GM12872 (cell line): ENCODE results near the gene GATD1.

Experiments used
- TF ChIP-seq, protein P1 (sequence below): IDR thresholded peaks from 3 replicates; pipeline ENCODE4 v1.5.1; 2011; ENCODE audit warnings: low read depth, mild to moderate bottlenecking, low read length, moderate library complexity; ENCODE audit not compliant: insufficient read depth

The GATD1 gene

DNA sequence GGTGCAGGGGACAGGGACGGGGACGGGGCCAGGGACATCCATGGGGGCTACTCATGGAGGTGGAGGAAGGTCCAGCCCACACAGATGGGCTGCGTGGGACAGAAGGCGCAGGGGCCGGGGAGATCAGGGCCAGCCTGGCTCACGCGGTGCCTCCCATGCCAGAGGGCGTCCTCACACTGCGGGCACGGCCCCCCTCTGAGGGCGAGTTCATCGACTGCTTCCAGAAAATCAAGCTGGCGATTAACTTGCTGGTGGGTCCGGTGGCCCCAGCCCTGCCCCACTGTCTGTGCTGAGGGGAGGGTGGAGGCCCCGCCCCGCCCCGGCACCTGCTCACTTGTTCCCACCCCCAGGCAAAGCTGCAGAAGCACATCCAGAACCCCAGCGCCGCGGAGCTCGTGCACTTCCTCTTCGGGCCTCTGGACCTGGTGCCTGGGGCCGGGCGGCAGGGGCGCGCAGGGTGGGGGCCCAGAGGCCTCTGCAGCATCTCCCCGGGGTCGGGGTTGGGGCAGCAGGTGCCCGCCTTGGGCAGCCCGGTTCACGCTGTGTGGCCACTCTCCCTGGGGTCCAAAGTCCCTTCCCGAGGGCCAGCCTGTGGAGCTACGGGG, 55.4 kb downstream of the GATD1 start:
- TF ChIP-seq, protein P1, sequence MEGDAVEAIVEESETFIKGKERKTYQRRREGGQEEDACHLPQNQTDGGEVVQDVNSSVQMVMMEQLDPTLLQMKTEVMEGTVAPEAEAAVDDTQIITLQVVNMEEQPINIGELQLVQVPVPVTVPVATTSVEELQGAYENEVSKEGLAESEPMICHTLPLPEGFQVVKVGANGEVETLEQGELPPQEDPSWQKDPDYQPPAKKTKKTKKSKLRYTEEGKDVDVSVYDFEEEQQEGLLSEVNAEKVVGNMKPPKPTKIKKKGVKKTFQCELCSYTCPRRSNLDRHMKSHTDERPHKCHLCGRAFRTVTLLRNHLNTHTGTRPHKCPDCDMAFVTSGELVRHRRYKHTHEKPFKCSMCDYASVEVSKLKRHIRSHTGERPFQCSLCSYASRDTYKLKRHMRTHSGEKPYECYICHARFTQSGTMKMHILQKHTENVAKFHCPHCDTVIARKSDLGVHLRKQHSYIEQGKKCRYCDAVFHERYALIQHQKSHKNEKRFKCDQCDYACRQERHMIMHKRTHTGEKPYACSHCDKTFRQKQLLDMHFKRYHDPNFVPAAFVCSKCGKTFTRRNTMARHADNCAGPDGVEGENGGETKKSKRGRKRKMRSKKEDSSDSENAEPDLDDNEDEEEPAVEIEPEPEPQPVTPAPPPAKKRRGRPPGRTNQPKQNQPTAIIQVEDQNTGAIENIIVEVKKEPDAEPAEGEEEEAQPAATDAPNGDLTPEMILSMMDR, result 0 out of 3 replicates have a peak, but pooled peaks have one; percentile 8

DNA sequence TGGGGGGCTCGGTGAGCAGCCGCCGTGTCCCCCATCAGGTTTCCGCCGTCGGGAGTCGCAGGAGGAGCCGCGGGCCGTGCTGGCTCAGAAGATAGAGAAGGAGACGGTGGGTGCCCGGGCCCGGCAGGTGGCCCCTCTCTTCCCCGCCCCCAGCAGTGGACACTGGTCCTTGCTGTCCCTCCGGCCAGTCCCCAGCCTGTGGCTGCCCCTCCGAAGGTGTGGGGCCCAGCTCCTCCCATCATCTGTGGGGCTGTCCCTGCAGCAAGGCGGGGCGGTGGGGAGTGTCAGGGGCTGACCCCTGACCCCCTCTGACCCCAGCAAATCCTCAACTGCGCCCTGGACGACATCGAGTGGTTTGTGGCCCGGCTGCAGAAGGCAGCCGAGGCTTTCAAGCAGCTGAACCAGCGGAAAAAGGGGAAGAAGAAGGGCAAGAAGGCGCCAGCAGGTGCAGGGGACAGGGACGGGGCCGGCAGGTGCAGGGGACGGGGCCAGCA, 56.0 kb downstream of the GATD1 start:
- TF ChIP-seq, protein P1, result no peak

DNA sequence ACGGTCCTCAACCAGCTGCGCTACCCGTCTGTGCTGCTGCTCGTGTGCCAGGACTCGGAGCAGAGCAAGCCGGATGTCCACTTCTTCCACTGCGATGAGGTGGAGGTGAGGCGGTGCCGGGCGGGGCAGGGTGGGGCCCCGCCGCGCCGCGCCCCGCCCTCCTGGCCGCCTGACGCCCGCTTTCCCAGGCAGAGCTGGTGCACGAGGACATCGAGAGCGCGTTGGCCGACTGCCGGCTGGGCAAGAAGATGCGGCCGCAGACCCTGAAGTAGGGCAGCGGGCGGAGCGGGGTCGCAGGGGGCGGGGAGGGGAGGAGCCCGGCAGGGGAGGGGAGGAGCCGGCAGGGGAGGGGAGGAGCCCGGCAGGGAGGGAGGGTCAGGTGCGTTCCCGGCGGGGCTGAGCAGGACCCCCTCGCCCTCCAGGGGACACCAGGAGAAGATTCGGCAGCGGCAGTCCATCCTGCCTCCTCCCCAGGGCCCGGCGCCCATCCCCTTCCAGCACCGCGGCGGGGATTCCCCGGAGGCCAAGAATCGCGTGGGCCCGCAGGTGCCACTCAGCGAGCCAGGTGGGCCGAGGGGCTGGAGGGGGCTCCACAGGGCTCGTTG, 56.5 kb downstream of the GATD1 start:
- TF ChIP-seq, protein P1, result no peak

DNA sequence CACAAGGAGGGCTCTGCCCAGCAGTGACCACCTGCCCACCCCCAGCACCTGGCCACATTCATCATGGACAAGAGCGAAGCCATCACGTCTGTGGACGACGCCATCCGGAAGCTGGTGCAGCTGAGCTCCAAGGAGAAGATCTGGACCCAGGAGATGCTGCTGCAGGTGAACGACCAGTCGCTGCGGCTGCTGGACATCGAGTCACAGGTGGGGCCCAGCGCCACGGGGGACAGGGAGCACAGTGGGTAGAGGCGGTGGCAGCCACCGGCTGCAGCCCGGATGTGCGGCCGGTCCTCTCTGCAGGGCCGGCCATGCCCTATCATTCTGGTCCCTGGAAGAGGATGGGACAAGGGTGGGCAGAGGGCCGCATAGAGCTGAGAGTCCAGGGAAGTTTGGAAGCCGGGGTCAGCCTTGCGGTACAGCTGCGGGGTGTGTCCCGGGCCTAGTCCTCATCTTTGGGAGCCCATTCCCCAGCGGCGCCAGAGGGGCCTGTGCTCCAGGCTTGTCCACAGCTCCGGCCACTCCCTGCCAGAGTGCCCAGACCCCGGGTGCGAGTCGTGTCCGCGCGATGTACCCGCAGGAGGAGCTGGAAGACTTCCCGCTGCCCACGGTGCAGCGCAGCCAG, 57.2 kb downstream of the GATD1 start:
- TF ChIP-seq, protein P1, result no peak

DNA sequence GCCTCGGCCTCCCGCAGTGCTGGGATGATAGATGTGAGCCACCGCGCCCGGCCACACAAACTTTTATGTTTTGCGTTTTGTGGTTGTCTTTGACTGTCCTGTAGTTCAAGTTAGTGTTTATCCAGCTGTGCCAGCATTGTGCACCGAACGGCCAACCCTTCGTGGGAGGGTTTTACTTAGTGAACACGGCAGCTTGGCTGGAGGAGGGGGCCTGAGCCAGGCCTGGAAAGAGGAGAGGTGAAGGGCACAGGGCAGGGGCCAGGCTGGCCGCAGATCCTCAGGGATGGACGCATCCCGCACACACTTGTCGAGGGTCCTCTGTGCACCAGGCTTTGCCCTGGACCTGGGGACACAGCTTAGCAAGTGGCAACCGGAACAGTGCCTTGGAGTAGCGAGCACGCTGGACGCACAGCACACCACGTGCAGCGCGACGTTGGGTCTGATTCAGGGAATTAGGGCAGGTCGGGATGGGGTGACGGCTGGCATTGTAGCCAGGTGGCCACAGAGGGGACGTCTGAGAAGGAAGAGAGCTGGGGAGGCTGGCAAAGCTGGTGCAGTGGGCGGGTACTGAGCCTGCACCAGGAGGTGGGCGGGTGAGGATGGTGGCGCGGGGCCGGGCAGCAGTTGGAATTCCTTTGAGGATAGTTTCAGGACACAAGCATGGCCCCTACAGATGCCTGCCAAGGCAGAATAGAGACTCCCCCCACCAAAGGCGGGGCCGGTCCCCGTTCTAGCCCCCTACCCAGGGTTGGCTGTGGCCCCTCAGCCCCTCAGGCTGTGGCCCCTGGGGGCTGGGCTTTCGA, 57.9 kb downstream of the GATD1 start:
- TF ChIP-seq, protein P1, result no peak
